ENCODE data around the gene KLK7. TPM values are rescaled to one million over a fixed set of nuclear protein-coding genes. Genes with fewer than 3 reads are reported as not detected.

KLK7 gene
- total RNA-seq, 1 donor: not detected

DNA sequence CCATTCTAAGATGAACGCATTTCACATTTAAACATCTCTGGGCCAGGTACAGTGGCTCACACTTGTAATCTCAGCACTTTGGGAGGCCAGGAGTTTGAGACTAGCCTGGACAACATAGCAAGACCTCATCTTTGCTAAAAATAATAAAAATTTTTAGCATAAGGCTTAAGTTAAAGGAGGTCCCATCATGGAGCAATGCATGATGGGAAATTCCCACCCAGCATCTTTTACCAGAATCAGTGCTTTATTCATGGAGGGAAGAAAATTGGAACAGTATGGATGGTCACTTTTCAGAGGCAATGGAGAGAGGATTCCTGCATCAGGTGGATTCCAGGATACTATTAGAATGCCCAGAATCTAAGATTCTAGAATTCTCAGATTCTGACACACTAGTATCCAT is 21.5 kb upstream of the KLK7 start:
- TF ChIP-seq, protein P1, sequence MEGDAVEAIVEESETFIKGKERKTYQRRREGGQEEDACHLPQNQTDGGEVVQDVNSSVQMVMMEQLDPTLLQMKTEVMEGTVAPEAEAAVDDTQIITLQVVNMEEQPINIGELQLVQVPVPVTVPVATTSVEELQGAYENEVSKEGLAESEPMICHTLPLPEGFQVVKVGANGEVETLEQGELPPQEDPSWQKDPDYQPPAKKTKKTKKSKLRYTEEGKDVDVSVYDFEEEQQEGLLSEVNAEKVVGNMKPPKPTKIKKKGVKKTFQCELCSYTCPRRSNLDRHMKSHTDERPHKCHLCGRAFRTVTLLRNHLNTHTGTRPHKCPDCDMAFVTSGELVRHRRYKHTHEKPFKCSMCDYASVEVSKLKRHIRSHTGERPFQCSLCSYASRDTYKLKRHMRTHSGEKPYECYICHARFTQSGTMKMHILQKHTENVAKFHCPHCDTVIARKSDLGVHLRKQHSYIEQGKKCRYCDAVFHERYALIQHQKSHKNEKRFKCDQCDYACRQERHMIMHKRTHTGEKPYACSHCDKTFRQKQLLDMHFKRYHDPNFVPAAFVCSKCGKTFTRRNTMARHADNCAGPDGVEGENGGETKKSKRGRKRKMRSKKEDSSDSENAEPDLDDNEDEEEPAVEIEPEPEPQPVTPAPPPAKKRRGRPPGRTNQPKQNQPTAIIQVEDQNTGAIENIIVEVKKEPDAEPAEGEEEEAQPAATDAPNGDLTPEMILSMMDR (IDR thresholded peaks at IDR 0.05; ENCODE audit: insufficient read depth, low read depth, low read length): no peak
- H3K4me3 ChIP-seq (ENCODE audit: low read depth, low read length): no peak overlapping the region
- no peak for DNase-seq (ENCODE audit: low read depth)

DNA sequence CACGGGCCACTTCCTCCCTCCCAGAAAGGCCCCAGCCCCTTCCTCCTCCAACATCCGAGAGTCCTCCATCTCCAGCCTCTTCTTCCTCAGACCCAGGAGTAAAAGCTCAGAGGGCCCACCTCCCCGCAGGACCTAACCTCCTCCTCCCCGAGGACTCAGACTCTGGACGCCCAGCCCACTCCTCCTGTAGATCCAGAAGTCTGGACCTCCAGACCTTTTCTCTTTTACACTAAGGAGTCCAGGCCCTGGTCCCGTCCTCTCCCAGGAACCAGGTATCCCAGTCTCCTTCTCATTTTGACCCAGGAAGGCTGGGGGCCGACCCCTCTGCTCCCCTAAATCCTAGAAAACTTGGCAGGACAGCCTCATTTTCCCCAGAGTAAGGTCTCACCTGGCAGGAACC is 19.6 kb upstream of the KLK7 start:
- TF ChIP-seq, protein P1 (IDR thresholded peaks at IDR 0.05; ENCODE audit: insufficient read depth, low read depth, low read length): no peak
- no peak for DNase-seq (ENCODE audit: low read depth)
- no peak overlapping the region for H3K4me3 ChIP-seq (ENCODE audit: low read depth, low read length)

DNA sequence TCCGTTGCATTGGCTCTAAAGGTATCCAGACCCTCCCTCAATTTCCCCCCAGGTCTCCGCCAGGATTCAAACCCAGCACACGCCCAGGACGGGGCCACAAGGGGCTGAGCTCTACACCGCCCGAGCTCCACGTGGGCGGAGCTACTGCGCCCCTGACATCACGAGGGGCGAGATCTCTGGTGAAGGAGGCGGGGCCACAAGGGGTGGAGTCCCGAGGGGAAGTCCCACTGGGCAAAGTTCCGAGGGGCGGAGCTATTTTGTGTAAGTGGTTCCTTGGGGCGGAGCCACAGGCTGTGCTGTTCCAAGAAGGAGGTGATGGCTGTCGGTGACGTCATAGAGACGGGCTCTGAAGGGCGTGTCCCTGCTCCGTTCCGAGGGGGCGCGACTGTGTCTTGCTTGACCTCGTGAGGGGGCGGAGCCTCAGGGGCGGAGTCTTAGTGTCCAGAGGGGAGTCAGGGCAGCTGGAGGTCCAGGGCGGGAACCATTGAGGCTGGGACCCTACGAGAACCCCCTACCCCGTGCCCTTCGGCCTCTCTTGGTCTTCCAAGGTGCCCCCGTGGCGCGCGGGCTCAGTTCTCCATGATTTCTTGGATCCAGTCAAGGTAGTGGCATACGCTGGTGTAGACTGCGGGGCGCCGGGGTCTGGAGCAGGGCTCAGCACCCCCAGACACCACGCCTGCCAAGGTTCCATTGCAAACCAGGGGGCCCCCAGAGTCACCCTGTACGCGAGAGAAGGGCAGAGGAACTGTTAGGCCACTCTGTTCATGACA is 19.0 kb upstream of the KLK7 start:
- TF ChIP-seq, protein P1 (IDR thresholded peaks at IDR 0.05; ENCODE audit: insufficient read depth, low read depth, low read length): no peak
- no peak for DNase-seq (ENCODE audit: low read depth)
- no peak overlapping the region for H3K4me3 ChIP-seq (ENCODE audit: low read depth, low read length)

DNA sequence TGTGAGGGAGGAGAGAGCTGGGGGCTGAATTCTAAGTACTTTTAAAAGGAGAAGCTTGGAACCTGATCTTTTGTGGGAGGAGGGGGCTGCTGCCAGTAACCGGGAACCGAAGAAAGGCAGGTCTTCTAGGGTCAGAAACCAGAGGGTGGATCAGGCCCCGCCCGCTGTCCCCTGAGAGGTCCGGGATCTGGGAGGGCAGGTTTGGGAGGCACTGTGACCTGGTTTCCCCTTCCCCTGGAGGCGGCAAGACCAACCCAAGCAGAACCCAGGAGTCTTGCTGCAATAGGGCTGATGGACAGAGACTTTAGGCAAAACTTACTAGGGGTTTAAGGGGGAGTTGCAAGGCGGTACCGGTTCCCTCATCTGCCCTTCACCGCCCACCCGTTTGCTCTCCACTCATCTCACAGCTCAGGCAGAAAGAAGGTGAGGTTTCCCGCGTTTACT is 18.4 kb upstream of the KLK7 start:
- TF ChIP-seq, protein P1 (IDR thresholded peaks at IDR 0.05; ENCODE audit: insufficient read depth, low read depth, low read length): no peak
- no peak for DNase-seq (ENCODE audit: low read depth)
- H3K4me3 ChIP-seq (ENCODE audit: low read depth, low read length): no peak overlapping the region

DNA sequence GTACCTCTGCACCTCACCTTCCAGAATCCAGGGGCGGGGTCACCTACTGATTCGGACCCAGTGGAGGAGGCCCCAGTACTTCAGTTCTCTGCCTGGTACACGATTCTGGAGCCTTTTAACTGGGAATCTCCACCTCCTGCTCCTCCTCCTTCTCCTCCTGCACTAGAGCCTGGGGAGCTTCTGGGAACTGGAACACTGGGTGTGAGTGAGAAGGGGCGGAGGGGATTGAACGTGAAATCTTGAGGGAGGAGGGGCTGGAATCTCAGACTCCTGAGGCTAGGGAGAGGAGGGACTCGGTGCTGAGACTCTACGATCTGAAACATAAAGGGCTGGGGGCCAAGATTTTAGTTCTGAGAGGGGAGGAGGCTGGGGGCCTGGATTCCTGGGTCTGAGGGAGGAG is 17.8 kb upstream of the KLK7 start, which contains the start of gene KLK8:
TSS of gene KLK8 (minus strand) at position 90 of the 400 bp plus-strand sequence. CDS start 437 bp downstream, outside the sequence.
- no peak for DNase-seq (ENCODE audit: low read depth)
- H3K4me3 ChIP-seq (ENCODE audit: low read depth, low read length): no peak within 1 kb of the TSS
- TF ChIP-seq, protein P1 (IDR thresholded peaks at IDR 0.05; ENCODE audit: insufficient read depth, low read depth, low read length): no peak

DNA sequence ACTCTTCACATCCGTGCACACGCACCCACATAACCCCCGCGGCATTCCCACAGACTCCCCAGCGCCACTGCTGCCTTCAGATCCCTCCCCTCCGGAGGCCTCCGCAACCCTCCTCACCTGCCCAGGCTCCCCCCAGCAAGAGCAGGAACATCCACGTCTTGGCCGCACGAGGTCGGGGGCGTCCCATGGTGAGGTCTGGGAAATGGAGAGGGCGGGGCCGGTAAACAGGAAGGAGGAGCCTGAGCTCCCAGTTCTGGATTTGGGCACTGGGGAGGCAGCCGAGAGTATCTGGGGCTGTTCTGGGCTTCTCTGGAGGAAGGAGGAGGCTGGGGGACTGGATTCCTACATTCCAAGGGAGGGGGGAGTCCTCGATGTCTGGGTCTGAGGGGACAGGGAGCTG is 17.3 kb upstream of the KLK7 start:
- TF ChIP-seq, protein P1 (IDR thresholded peaks at IDR 0.05; ENCODE audit: insufficient read depth, low read depth, low read length): no peak
- H3K4me3 ChIP-seq (ENCODE audit: low read depth, low read length): no peak overlapping the region
- no peak for DNase-seq (ENCODE audit: low read depth)
